Endothelial cell of umbilical vein (primary cell): ENCODE measurements around the gene AK8. TPM values are rescaled to one million over a fixed set of nuclear protein-coding genes. Genes with fewer than 3 reads are reported as not detected.

Experiments used
- BruUV-seq: library from RNA; stranded (reverse); fragments of 400-500 nt; replicated peaks from 2 replicates; lab custom pipeline; 2021; lab: Mats Ljungman, UMichigan
- CTCF ChIA-PET: fragments of 300-600, 350-600 bp; sonication (Branson Sonifier 250); formaldehyde crosslinking; loops from one replicate; lab custom pipeline; 2021; ENCODE audit warnings: antibody characterized with exemption, inconsistent platforms; lab: Charles Lee
- POLR2A ChIA-PET: fragments of 300-600, 350-600 bp; sonication (Branson Sonifier 250); formaldehyde crosslinking; loops from one replicate; lab custom pipeline; 2021; ENCODE audit warnings: antibody characterized with exemption, inconsistent platforms; lab: Charles Lee
- DNase-seq: peaks from one replicate; pipeline ENCODE4 v3.0.0-alpha.2; 2011; ENCODE audit warnings: low read depth, low spot score
- FAIRE-seq: peaks from 2 replicates; lab custom pipeline; 2011; peaks lifted over from hg19 to GRCh38; lab: Jason Lieb, UNC
- H2AFZ ChIP-seq: 2 replicates; pipeline ENCODE4 v1.6.0; 2012; ENCODE audit warnings: low read depth, low read length, control low read depth, inconsistent platforms
- H3K27ac ChIP-seq: 2 replicates; pipeline ENCODE4 v1.5.1; 2011; ENCODE audit warnings: low read depth, mild to moderate bottlenecking, control low read depth, low read length, moderate library complexity; ENCODE audit not compliant: insufficient read depth
- H3K27me3 ChIP-seq, 2 experiments: 2 replicates each; pipeline versions ENCODE4 v1.6.0 to v1.6.1; 2011; ENCODE audit warnings: low read length in 2 of 2, mixed read lengths in 1 of 2; ENCODE audit not compliant: control insufficient read depth in 2 of 2, insufficient read depth in 2 of 2
- H3K36me3 ChIP-seq, 2 experiments: 2 replicates in 1 of 2; 3 replicates in 1 of 2; pipeline ENCODE4 v1.5.1; 2011; ENCODE audit warnings: low read length in 2 of 2, mild to moderate bottlenecking in 1 of 2, moderate library complexity in 1 of 2; ENCODE audit not compliant: control insufficient read depth in 2 of 2, insufficient read depth in 2 of 2; ENCODE audit errors: extremely low read depth in 1 of 2
- H3K4me1 ChIP-seq: 3 replicates; pipeline ENCODE4 v1.5.1; 2011; ENCODE audit warnings: mild to moderate bottlenecking, low read length; ENCODE audit not compliant: control insufficient read depth, insufficient read depth; ENCODE audit errors: extremely low read depth
- H3K4me2 ChIP-seq: 2 replicates; pipeline ENCODE4 v1.6.1; 2011; ENCODE audit warnings: low read length, control low read depth, mixed read lengths; ENCODE audit not compliant: insufficient read depth
- H3K4me3 ChIP-seq, 3 experiments: fragments of 200-600 bp in 1 of 3; sonication (generic), shearing (Covaris generic) in 1 of 3; replicated peaks in 1 of 3; 2 replicates each; pipeline ENCODE4 v1.5.1; 2011 to 2016; ENCODE audit warnings: control low read depth in 3 of 3, low read length in 3 of 3, mild to moderate bottlenecking in 2 of 3, inconsistent platforms in 1 of 3, low read depth in 1 of 3, moderate library complexity in 1 of 3; ENCODE audit not compliant: insufficient read depth in 1 of 3
- H3K79me2 ChIP-seq: 2 replicates; pipeline ENCODE4 v1.6.0; 2012; ENCODE audit warnings: low read length, inconsistent platforms; ENCODE audit not compliant: control insufficient read depth, insufficient read depth
- H3K9ac ChIP-seq: replicated peaks from 2 replicates; pipeline ENCODE3; 2011; ENCODE audit warnings: low read length, control low read depth; ENCODE audit not compliant: insufficient read depth; ENCODE audit errors: extremely low read depth
- H3K9me1 ChIP-seq: replicated peaks from 3 replicates; pipeline ENCODE4 v1.6.0; 2011; ENCODE audit warnings: mild to moderate bottlenecking, low read length; ENCODE audit not compliant: control insufficient read depth, insufficient read depth; ENCODE audit errors: extremely low read depth
- H3K9me3 ChIP-seq: replicated peaks from 2 replicates; pipeline ENCODE4 v1.5.1; 2012; ENCODE audit warnings: low read length, inconsistent platforms; ENCODE audit not compliant: control insufficient read depth, insufficient read depth
- H4K20me1 ChIP-seq: replicated peaks from 2 replicates; pipeline ENCODE3; 2011; ENCODE audit warnings: mild to moderate bottlenecking, low read length; ENCODE audit not compliant: control insufficient read depth, insufficient read depth; ENCODE audit errors: extremely low read depth
- EZH2 ChIP-seq: IDR thresholded peaks from 2 replicates; pipeline ENCODE4 v1.6.1; 2012; ENCODE audit warnings: borderline replicate concordance, low read depth, mild to moderate bottlenecking, moderate library complexity, low read length, inconsistent platforms; ENCODE audit not compliant: severe bottlenecking
- FOS ChIP-seq: IDR thresholded peaks from 2 replicates; pipeline ENCODE4 v1.6.1; 2011; ENCODE audit warnings: mild to moderate bottlenecking, low read length, moderate library complexity, borderline replicate concordance; ENCODE audit not compliant: insufficient read depth
- GATA2 ChIP-seq: IDR thresholded peaks from 2 replicates; pipeline ENCODE4 v1.7.0; 2011; ENCODE audit warnings: low read depth, mild to moderate bottlenecking, moderate library complexity, mixed read lengths, low read length; ENCODE audit not compliant: insufficient read length, insufficient read depth
- JUN ChIP-seq: IDR thresholded peaks from 2 replicates; pipeline ENCODE4 v1.6.1; 2011; ENCODE audit warnings: borderline replicate concordance, low read depth; ENCODE audit not compliant: insufficient read length, insufficient read depth
- MYC ChIP-seq: IDR thresholded peaks from one replicate; pipeline ENCODE4 v1.6.1; 2011; ENCODE audit warnings: mild to moderate bottlenecking, low read depth, low read length
- POLR2A ChIP-seq: IDR thresholded peaks from 2 replicates; pipeline ENCODE4 v1.6.1; 2012; ENCODE audit warnings: low read depth, mild to moderate bottlenecking, control low read depth, low read length
- POLR2AphosphoS5 ChIP-seq: IDR thresholded peaks from 2 replicates; pipeline ENCODE4 v1.6.1; 2012; ENCODE audit warnings: low read depth, mild to moderate bottlenecking, control low read depth, low read length, moderate library complexity; ENCODE audit not compliant: insufficient read depth
- dilution Hi-C: fragments of 300-500 bp; cut with MboI; formaldehyde crosslinking; loops from one replicate; pipeline ENCODE4 v1.15.0; 2019; ENCODE audit warnings: low sequenced_read_pairs; ENCODE audit not compliant: extremely low pct_ligation_motif_present
- intact Hi-C: fragments of 100-400 bp; cut with micrococcal nuclease; formaldehyde crosslinking; loops from one replicate; pipeline ENCODE4 v1.10.0; 2022
- polyA plus RNA-seq, 4 experiments: library from polyadenylated mRNA; depleted of rRNA in 3 of 4; stranded (reverse) in 3 of 4; unstranded in 1 of 4; fragments of >200 nt; gene quantifications; 2 replicates each; pipeline versions ENCODE4 v1.2.1 to v1.2.3, GENCODE V29; 2011 to 2012; ENCODE audit warnings: missing spikeins in 1 of 4
- total RNA-seq: library from RNA; stranded (reverse); gene quantifications from 2 replicates; pipeline ENCODE4 v1.2.3, GENCODE V29; 2021
- TF ChIP-seq, protein P1 (sequence below), 2 donors: IDR thresholded peaks; 1 replicate in 1 of 2; 2 replicates in 1 of 2; pipeline ENCODE4 v1.5.1; 2011; ENCODE audit warnings: low read length in 2 of 2, mild to moderate bottlenecking in 2 of 2, moderate library complexity in 2 of 2, control low read depth in 1 of 2, inconsistent platforms in 1 of 2, low read depth in 1 of 2; ENCODE audit not compliant: insufficient read depth in 1 of 2; ENCODE audit errors: extremely low read depth in 1 of 2
- TF ChIP-seq, protein P2 (sequence below): IDR thresholded peaks from 2 replicates; pipeline ENCODE4 v1.6.1; 2011; ENCODE audit not compliant: insufficient read depth, insufficient read length

The AK8 gene
- total and polyA plus RNA-seq, 2 donors (not counting 3 experiments of a cell fraction or from before 2014, with no cell fraction given), result 0.06 TPM; not detected in 1

DNA sequence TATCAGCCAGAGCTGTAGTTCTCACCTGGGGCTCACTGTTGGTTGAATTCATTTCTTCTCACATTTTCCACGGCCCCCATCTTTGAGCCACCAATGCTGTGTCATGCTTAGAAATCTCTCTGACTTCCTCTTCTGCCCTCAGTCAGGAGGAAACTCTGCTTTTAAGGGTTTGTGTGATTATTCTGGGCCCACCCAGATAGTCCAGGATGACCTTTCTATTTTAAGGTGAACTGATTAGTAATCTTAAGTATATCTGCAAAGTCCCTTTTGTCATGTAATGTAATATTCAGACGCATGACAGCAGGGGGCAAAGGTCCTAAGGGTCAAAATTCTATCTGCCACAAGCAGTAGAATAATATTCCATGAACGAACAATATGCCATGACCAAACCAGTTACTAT, 88.4 kb downstream of the AK8 start:
- H2AFZ ChIP-seq, result no peak overlapping the region
- no peaks in the 10 kb centered on the region for H3K36me3 ChIP-seq
- intact Hi-C loops, result no loop called here
- H3K27ac ChIP-seq, result no peak overlapping the region
- no peak for TF ChIP-seq POLR2A
- TF ChIP-seq POLR2AphosphoS5, result no peak
- TF ChIP-seq, protein P1, sequence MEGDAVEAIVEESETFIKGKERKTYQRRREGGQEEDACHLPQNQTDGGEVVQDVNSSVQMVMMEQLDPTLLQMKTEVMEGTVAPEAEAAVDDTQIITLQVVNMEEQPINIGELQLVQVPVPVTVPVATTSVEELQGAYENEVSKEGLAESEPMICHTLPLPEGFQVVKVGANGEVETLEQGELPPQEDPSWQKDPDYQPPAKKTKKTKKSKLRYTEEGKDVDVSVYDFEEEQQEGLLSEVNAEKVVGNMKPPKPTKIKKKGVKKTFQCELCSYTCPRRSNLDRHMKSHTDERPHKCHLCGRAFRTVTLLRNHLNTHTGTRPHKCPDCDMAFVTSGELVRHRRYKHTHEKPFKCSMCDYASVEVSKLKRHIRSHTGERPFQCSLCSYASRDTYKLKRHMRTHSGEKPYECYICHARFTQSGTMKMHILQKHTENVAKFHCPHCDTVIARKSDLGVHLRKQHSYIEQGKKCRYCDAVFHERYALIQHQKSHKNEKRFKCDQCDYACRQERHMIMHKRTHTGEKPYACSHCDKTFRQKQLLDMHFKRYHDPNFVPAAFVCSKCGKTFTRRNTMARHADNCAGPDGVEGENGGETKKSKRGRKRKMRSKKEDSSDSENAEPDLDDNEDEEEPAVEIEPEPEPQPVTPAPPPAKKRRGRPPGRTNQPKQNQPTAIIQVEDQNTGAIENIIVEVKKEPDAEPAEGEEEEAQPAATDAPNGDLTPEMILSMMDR (IDR thresholded peaks at IDR 0.05; ENCODE audit: extremely low read depth in 1 of 2, insufficient read depth in 1 of 2, low read depth in 1 of 2, low read length in 2 of 2), result no peak
- TF ChIP-seq, protein P2, sequence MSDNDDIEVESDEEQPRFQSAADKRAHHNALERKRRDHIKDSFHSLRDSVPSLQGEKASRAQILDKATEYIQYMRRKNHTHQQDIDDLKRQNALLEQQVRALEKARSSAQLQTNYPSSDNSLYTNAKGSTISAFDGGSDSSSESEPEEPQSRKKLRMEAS, result no peak
- no peak for TF ChIP-seq FOS
- TF ChIP-seq GATA2, result no peak
- no peak for TF ChIP-seq EZH2
- no peak for TF ChIP-seq JUN
- TF ChIP-seq MYC, result no peak
- no peak overlapping the region for H3K4me3 ChIP-seq
- ChIA-PET CTCF (interaction anchor here (0.7 to 0.8 kb wide), 2 partner anchors 12 to 20 kb away, joined by 3 read pairs; no protein-coding TSS in a partner anchor), POLR2A (no interaction called here)
- FAIRE-seq, result no peak
- H3K9me3 ChIP-seq, result no peaks in the 10 kb centered on the region
- no peak for DNase-seq
- H3K9me1 ChIP-seq, result no peaks in the 10 kb centered on the region
- no peaks in the 10 kb centered on the region for H3K79me2 ChIP-seq
- no TSS peak for BruUV-seq
- no peak overlapping the region for H3K4me2 ChIP-seq
- H3K4me1 ChIP-seq, result no peaks in the 10 kb centered on the region
- no peaks in the 10 kb centered on the region for H4K20me1 ChIP-seq
- H3K27me3 ChIP-seq, result peaks cover 8 to 23% of the 10 kb centered on the region in 2 experiments
- dilution Hi-C loops, result no loop called here
- H3K9ac ChIP-seq, result no peak overlapping the region
